H1 (cell line): Measurements from ENCODE around the gene CCDC51. TPM values are rescaled to one million over a fixed set of nuclear protein-coding genes. Genes with fewer than 3 reads are reported as not detected.

ENCODE experiments used
- CTCF ChIA-PET: fragments of 300-600 bp; sonication (Branson Sonifier 250); formaldehyde crosslinking; loops from one replicate; lab custom pipeline; 2021; ENCODE audit not compliant: partially characterized antibody; lab: Charles Lee
- POLR2A ChIA-PET: fragments of 300-600 bp; sonication (Branson Sonifier 250); formaldehyde crosslinking; loops from one replicate; lab custom pipeline; 2021; ENCODE audit warnings: inconsistent platforms; ENCODE audit not compliant: partially characterized antibody; lab: Charles Lee
- DNase-seq, 2 experiments: peaks; one replicate each; pipeline versions ENCODE4 v3.0.0 to v3.0.0-alpha.2; 2010 to 2022; ENCODE audit warnings: low spot score in 2 of 2, low read depth in 1 of 2, mixed read lengths in 1 of 2
- FAIRE-seq: peaks from 2 replicates; lab custom pipeline; 2011; peaks lifted over from hg19 to GRCh38; lab: Jason Lieb, UNC
- H2AFZ ChIP-seq: 2 replicates; pipeline ENCODE4 v1.8.1; 2012; ENCODE audit warnings: low read length, inconsistent platforms
- H2AK5ac ChIP-seq: 2 replicates; pipeline ENCODE4 v1.6.1; 2013; ENCODE audit warnings: low read depth, low read length
- H2BK120ac ChIP-seq: replicated peaks from 2 replicates; pipeline ENCODE3; 2013; ENCODE audit warnings: low read depth, low read length, inconsistent platforms
- H2BK12ac ChIP-seq: 2 replicates; pipeline ENCODE4 v1.6.1; 2013; ENCODE audit warnings: low read depth, low read length
- H2BK15ac ChIP-seq: 2 replicates; pipeline ENCODE4 v1.6.1; 2013; ENCODE audit warnings: low read length
- H2BK20ac ChIP-seq: 2 replicates; pipeline ENCODE4 v1.6.1; 2013; ENCODE audit warnings: low read length
- H2BK5ac ChIP-seq: 2 replicates; pipeline ENCODE4 v1.6.1; 2013; ENCODE audit warnings: low read depth, low read length
- H3K14ac ChIP-seq: 2 replicates; pipeline ENCODE4 v1.6.1; 2013; ENCODE audit warnings: inconsistent platforms; ENCODE audit not compliant: insufficient read length
- H3K18ac ChIP-seq: 2 replicates; pipeline ENCODE4 v1.6.1; 2013; ENCODE audit warnings: low read length; ENCODE audit errors: extremely low read depth
- H3K23ac ChIP-seq: 2 replicates; pipeline ENCODE4 v1.6.1; 2013; ENCODE audit warnings: inconsistent platforms; ENCODE audit not compliant: insufficient read length
- H3K23me2 ChIP-seq: 2 replicates; pipeline ENCODE4 v1.6.1; 2013; ENCODE audit warnings: low read depth, low read length
- H3K27ac ChIP-seq: 2 replicates; pipeline ENCODE4 v1.6.1; 2011; ENCODE audit warnings: low read depth, low read length, inconsistent platforms
- H3K27me3 ChIP-seq, 4 experiments: replicated peaks in 1 of 4; 1 replicate in 1 of 4; 2 replicates in 3 of 4; pipeline versions ENCODE4 v1.6.1 to v1.8.1; 2011 to 2013; ENCODE audit warnings: low read length in 3 of 4, mild to moderate bottlenecking in 3 of 4, inconsistent platforms in 2 of 4, mixed read lengths in 2 of 4, moderate library complexity in 1 of 4; ENCODE audit not compliant: control insufficient read depth in 3 of 4, insufficient read depth in 3 of 4; ENCODE audit errors: extremely low read depth in 1 of 4
- H3K36me3 ChIP-seq, 4 experiments: 2 replicates each; pipeline versions ENCODE4 v1.6.1 to v1.8.1; 2011 to 2013; ENCODE audit warnings: mild to moderate bottlenecking in 4 of 4, low read length in 3 of 4, moderate library complexity in 2 of 4, control low read depth in 1 of 4, inconsistent platforms in 1 of 4; ENCODE audit not compliant: insufficient read depth in 4 of 4, control insufficient read depth in 2 of 4
- H3K4ac ChIP-seq: replicated peaks from 2 replicates; pipeline ENCODE3; 2013; ENCODE audit warnings: low read length, low read depth, mixed read lengths, inconsistent platforms; ENCODE audit not compliant: insufficient read length
- H3K4me1 ChIP-seq, 4 experiments: replicated peaks in 1 of 4; 1 replicate in 1 of 4; 2 replicates in 3 of 4; pipeline versions ENCODE4 v1.6.1 to v1.8.1; 2011 to 2013; ENCODE audit warnings: low read length in 3 of 4, inconsistent platforms in 2 of 4, mixed read lengths in 1 of 4; ENCODE audit not compliant: insufficient read depth in 4 of 4, control insufficient read depth in 3 of 4
- H3K4me2 ChIP-seq, 2 experiments: 2 replicates each; pipeline versions ENCODE4 v1.6.1 to v1.8.1; 2011 to 2013; ENCODE audit warnings: low read depth in 2 of 2, low read length in 2 of 2, control low read depth in 1 of 2, inconsistent platforms in 1 of 2, mild to moderate bottlenecking in 1 of 2; ENCODE audit not compliant: insufficient read depth in 1 of 2
- H3K4me3 ChIP-seq, 4 experiments: fragments of 200-600, 300-600 bp in 1 of 4; sonication (generic), shearing (Covaris generic), sonication (Bioruptor Twin) in 1 of 4; 2 replicates each; pipeline versions ENCODE4 v1.5.1 to v1.8.1; 2011 to 2016; ENCODE audit warnings: low read length in 4 of 4, low read depth in 3 of 4, control low read depth in 2 of 4, inconsistent platforms in 2 of 4, mild to moderate bottlenecking in 2 of 4, mixed read lengths in 1 of 4, moderate library complexity in 1 of 4; ENCODE audit not compliant: insufficient read depth in 2 of 4; ENCODE audit errors: extremely low read depth in 1 of 4
- H3K56ac ChIP-seq: replicated peaks from 2 replicates; pipeline ENCODE3; 2013; ENCODE audit warnings: low read depth, mild to moderate bottlenecking, mixed read lengths, low read length, inconsistent platforms; ENCODE audit not compliant: insufficient read length
- H3K79me1 ChIP-seq: 2 replicates; pipeline ENCODE4 v1.6.1; 2013; ENCODE audit warnings: low read depth, low read length, control low read depth
- H3K79me2 ChIP-seq, 2 experiments: 2 replicates each; pipeline versions ENCODE4 v1.6.1 to v1.8.1; 2012 to 2013; ENCODE audit warnings: low read length in 2 of 2, mild to moderate bottlenecking in 2 of 2, inconsistent platforms in 1 of 2; ENCODE audit not compliant: insufficient read depth in 2 of 2, control insufficient read depth in 1 of 2
- H3K9ac ChIP-seq, 4 experiments: replicated peaks in 1 of 4; 1 replicate in 1 of 4; 2 replicates in 3 of 4; pipeline versions ENCODE4 v1.6.1 to v1.8.1; 2011 to 2013; ENCODE audit warnings: low read depth in 3 of 4, low read length in 3 of 4, control low read depth in 2 of 4, mild to moderate bottlenecking in 2 of 4, moderate library complexity in 2 of 4, inconsistent platforms in 1 of 4; ENCODE audit errors: extremely low read depth in 1 of 4
- H3K9me3 ChIP-seq, 2 experiments: 2 replicates each; pipeline versions ENCODE4 v1.6.1 to v1.8.1; 2012 to 2013; ENCODE audit warnings: mild to moderate bottlenecking in 2 of 2, moderate library complexity in 2 of 2, control low read depth in 1 of 2, inconsistent platforms in 1 of 2, low read depth in 1 of 2, low read length in 1 of 2, mixed read lengths in 1 of 2; ENCODE audit not compliant: insufficient read depth in 2 of 2
- H4K20me1 ChIP-seq, 2 experiments: replicated peaks in 1 of 2; 2 replicates each; pipeline versions ENCODE3 to v1.8.1; 2011 to 2013; ENCODE audit warnings: inconsistent platforms in 2 of 2, low read length in 2 of 2, mild to moderate bottlenecking in 1 of 2; ENCODE audit not compliant: insufficient read depth in 2 of 2, control insufficient read depth in 1 of 2
- H4K5ac ChIP-seq: 2 replicates; pipeline ENCODE4 v1.6.1; 2013; ENCODE audit warnings: low read length, low read depth, mixed read lengths, inconsistent platforms; ENCODE audit not compliant: insufficient read length
- H4K8ac ChIP-seq: 2 replicates; pipeline ENCODE4 v1.8.0; 2013; ENCODE audit warnings: mild to moderate bottlenecking, moderate library complexity, low read length, inconsistent platforms; ENCODE audit not compliant: insufficient read depth; ENCODE audit errors: extremely low read depth
- H4K91ac ChIP-seq: replicated peaks from 2 replicates; pipeline ENCODE3; 2013; ENCODE audit warnings: low read length, mixed read lengths, inconsistent platforms; ENCODE audit not compliant: insufficient read length
- CHD1 ChIP-seq: IDR thresholded peaks from 2 replicates; pipeline ENCODE4 v1.6.1; 2012; ENCODE audit warnings: low read depth, low read length, improper control_type of control experiment
- CREB1 ChIP-seq: IDR thresholded peaks from 2 replicates; pipeline ENCODE4 v1.6.1; 2012; ENCODE audit warnings: inconsistent platforms
- HDAC6 ChIP-seq: IDR thresholded peaks from one replicate; pipeline ENCODE4 v1.7.1; 2012; ENCODE audit warnings: low read depth, mild to moderate bottlenecking, inconsistent platforms, low read length, moderate library complexity
- JUN ChIP-seq: IDR thresholded peaks from 2 replicates; pipeline ENCODE4 v1.6.1; 2011; ENCODE audit warnings: low read depth, mild to moderate bottlenecking, improper control_type of control experiment, low read length
- NANOG ChIP-seq: IDR thresholded peaks from 2 replicates; pipeline ENCODE4 v1.6.1; 2011; ENCODE audit warnings: low read length, low read depth, mild to moderate bottlenecking, inconsistent platforms; ENCODE audit not compliant: insufficient read depth, poor library complexity, severe bottlenecking
- POLR2A ChIP-seq, 2 experiments: IDR thresholded peaks; 1 replicate in 1 of 2; 2 replicates in 1 of 2; pipeline ENCODE4 v1.6.1; 2011; ENCODE audit warnings: low read depth in 2 of 2, low read length in 2 of 2, mild to moderate bottlenecking in 2 of 2; ENCODE audit errors: control extremely low read depth in 1 of 2
- RAD21 ChIP-seq, 2 experiments: IDR thresholded peaks in 1 of 2; conservative IDR thresholded peaks in 1 of 2; 2 replicates each; pipeline ENCODE4 v1.6.1; 2011; ENCODE audit warnings: low read depth in 2 of 2, low read length in 2 of 2, improper control_type of control experiment in 1 of 2, inconsistent platforms in 1 of 2, mild to moderate bottlenecking in 1 of 2, moderate library complexity in 1 of 2
- SIX5 ChIP-seq: IDR thresholded peaks from 2 replicates; pipeline ENCODE4 v1.6.1; 2011; ENCODE audit warnings: mild to moderate bottlenecking, low read depth, low read length
- SP1 ChIP-seq: IDR thresholded peaks from 2 replicates; pipeline ENCODE4 v1.6.1; 2011; ENCODE audit warnings: low read depth, low read length
- SP2 ChIP-seq: IDR thresholded peaks from 2 replicates; pipeline ENCODE4 v1.6.1; 2012; ENCODE audit warnings: mild to moderate bottlenecking, low read length, inconsistent platforms
- WGBS, 2 experiments: shearing (Covaris generic) in 1 of 2; methylation state at CpG; one replicate each; pipeline versions ENCODE4 v1.1.6 to v1.1.7; 2013 to 2015; ENCODE audit warnings: low lambda C conversion rate in 2 of 2, mixed read lengths in 2 of 2, inconsistent platforms in 1 of 2, low coverage in 1 of 2, missing lambda C conversion rate in 1 of 2; ENCODE audit not compliant: insufficient replicate concordance in 2 of 2, insufficient coverage in 1 of 2, insufficient read length in 1 of 2; ENCODE audit errors: extremely low coverage in 1 of 2, missing lambda C conversion rate in 1 of 2; 5-methylcytosine and 5-hydroxymethylcytosine counted together
- polyA plus RNA-seq, 7 experiments: library from polyadenylated mRNA; depleted of rRNA in 3 of 7; stranded (reverse) in 5 of 7; unstranded in 2 of 7; fragments of >200 nt in 5 of 7; fragments of 200-250 nt in 2 of 7; gene quantifications; 1 replicate in 5 of 7; 2 replicates in 1 of 7; 4 replicates in 1 of 7; pipeline versions ENCODE4 v1.2.1 to v1.2.3, GENCODE V29; 2011 to 2013; ENCODE audit warnings: missing spikeins in 2 of 7, mixed read lengths in 2 of 7
- total RNA-seq: library from RNA; stranded (reverse); fragmentation: NEBNext Ultra II Directional; extraction: Animal tissue kit (Norgen Biotek cat#: 25700); gene quantifications from 2 replicates; pipeline ENCODE4 v1.2.1, GENCODE V29; 2021

Gene CCDC51
- total and polyA plus RNA-seq, 2 of the 8 experiments (the other 6 are each of a cell fraction or from before 2014, with no cell fraction given), result 21.3 to 21.4 TPM

DNA sequence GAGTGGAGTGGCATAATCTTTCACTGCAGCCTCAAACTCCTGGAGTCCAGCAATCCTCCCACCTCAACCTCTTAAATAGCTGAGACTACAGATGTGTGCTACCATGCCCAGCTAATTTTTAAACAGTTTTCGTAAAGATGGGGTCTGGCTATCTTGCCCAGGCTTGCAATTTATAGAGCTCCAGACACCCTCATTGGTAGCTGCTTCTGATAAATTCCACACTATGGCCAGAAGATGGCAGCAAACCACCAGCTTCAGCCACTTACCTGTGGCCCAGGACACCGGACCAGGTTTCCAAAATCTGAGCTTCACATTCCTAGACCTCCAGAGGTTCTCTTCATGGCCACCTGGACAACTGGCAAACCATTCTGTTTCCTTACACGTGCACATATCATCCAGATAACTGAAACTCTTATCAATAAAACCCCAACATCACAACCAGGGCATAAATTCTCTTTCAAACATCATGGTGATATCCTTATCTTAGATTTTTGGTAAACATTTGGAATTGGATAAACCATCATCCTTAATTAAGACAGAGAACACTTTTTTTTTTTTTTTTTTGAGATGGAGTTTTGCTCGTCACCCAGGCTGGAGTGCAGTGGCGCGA is 39.0 kb downstream of the CCDC51 start:
- Histone ChIP-seq H4K5ac (no peak overlapping the region), H3K27me3 (no peaks in the 10 kb centered on the region), H3K9ac (no peak overlapping the region), H3K79me2 (no peaks in the 10 kb centered on the region), H3K14ac (no peak overlapping the region), H3K27ac (no peak overlapping the region), H2BK20ac (no peak overlapping the region), H3K4ac (no peak overlapping the region), H4K8ac (no peak overlapping the region), H3K4me1 (peaks cover 0 to 7% (median 4%) of the 10 kb centered on the region in 4 experiments; a peak in 3 of 7 replicates), H3K23me2 (peaks cover 2% of the 10 kb centered on the region; the same call in 1 of the 2 replicates), H2BK120ac (no peak overlapping the region), H4K20me1 (peaks cover 5 to 10% of the 10 kb centered on the region in 2 experiments), H2BK5ac (no peak overlapping the region), H2AK5ac (no peak overlapping the region), H2AFZ (no peak overlapping the region), H2BK12ac (no peak overlapping the region), H3K4me3 (no peak overlapping the region), H3K23ac (no peak overlapping the region), H3K9me3 (no peaks in the 10 kb centered on the region), H3K56ac (no peak overlapping the region), H2BK15ac (no peak overlapping the region), H3K18ac (no peak overlapping the region), H3K4me2 (no peak overlapping the region), H4K91ac (no peak overlapping the region), H3K79me1 (no peaks in the 10 kb centered on the region; the same call in 1 of the 2 replicates), H3K36me3 (peaks cover 7 to 27% (median 23%) of the 10 kb centered on the region in 4 experiments; a peak in 7 of 8 replicates)
- peak; percentile 96 for FAIRE-seq
- 79% methylated on average over 6 of the region's 6 CpGs; no CpG with 5 or more reads in 1 of the 2 experiments for WGBS, 2 experiments
- DNase-seq, result peak; percentile 21 to 51
- ChIA-PET CTCF (interaction anchor here (0.5 to 9.2 kb wide), 50 partner anchors 8 to 210 kb away, joined by 3 to 220 read pairs (median 4); partner anchors contain the start of genes ATRIP, CCDC51, FBXW12 and PLXNB1), POLR2A (interaction anchor here (0.6 to 20.2 kb wide), 23 partner anchors 10 to 1037 kb away, joined by 3 to 650 read pairs (median 4); partner anchors contain the start of genes CCDC51, PFKFB4, PLXNB1 and TMA7)
- no peak for TF ChIP-seq HDAC6
- TF ChIP-seq SP1, result no peak
- TF ChIP-seq CHD1, result no peak
- no peak for TF ChIP-seq NANOG
- no peak for TF ChIP-seq JUN
- no peak for TF ChIP-seq POLR2A (IDR thresholded peaks at IDR 0.05; ENCODE audit: control extremely low read depth in 1 of 2, low read depth in 2 of 2, low read length in 2 of 2)
- TF ChIP-seq CREB1, result no peak
- TF ChIP-seq SP2, result no peak
- no peak for TF ChIP-seq SIX5
- TF ChIP-seq RAD21 (IDR thresholded peaks at IDR 0.05 in 1 of 2, conservative IDR thresholded peaks at IDR 0.05 in 1 of 2; ENCODE audit: low read depth in 2 of 2, low read length in 2 of 2), result peak; percentile 88 to 91
